ENCODE data around the gene FN3KRP. TPM values are rescaled to one million over a fixed set of nuclear protein-coding genes. Genes with fewer than 3 reads are reported as not detected.

The FN3KRP gene
- total and polyA plus RNA-seq, 2 of the 13 experiments (the other 11 are each of a cell fraction or from before 2014, with no cell fraction given): 22.4 to 28.2 TPM

GRCh38 chr17:82698974-82699442 lies 17.5 kb upstream of the FN3KRP start (continued):
- TF ChIP-seq, protein P1, sequence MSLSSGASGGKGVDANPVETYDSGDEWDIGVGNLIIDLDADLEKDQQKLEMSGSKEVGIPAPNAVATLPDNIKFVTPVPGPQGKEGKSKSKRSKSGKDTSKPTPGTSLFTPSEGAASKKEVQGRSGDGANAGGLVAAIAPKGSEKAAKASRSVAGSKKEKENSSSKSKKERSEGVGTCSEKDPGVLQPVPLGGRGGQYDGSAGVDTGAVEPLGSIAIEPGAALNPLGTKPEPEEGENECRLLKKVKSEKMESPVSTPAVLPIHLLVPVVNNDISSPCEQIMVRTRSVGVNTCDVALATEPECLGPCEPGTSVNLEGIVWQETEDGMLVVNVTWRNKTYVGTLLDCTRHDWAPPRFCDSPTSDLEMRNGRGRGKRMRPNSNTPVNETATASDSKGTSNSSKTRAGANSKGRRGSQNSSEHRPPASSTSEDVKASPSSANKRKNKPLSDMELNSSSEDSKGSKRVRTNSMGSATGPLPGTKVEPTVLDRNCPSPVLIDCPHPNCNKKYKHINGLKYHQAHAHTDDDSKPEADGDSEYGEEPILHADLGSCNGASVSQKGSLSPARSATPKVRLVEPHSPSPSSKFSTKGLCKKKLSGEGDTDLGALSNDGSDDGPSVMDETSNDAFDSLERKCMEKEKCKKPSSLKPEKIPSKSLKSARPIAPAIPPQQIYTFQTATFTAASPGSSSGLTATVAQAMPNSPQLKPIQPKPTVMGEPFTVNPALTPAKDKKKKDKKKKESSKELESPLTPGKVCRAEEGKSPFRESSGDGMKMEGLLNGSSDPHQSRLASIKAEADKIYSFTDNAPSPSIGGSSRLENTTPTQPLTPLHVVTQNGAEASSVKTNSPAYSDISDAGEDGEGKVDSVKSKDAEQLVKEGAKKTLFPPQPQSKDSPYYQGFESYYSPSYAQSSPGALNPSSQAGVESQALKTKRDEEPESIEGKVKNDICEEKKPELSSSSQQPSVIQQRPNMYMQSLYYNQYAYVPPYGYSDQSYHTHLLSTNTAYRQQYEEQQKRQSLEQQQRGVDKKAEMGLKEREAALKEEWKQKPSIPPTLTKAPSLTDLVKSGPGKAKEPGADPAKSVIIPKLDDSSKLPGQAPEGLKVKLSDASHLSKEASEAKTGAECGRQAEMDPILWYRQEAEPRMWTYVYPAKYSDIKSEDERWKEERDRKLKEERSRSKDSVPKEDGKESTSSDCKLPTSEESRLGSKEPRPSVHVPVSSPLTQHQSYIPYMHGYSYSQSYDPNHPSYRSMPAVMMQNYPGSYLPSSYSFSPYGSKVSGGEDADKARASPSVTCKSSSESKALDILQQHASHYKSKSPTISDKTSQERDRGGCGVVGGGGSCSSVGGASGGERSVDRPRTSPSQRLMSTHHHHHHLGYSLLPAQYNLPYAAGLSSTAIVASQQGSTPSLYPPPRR (CRISPR knock-in tag; IDR thresholded peaks at IDR 0.05; ENCODE audit: borderline replicate concordance): no peak
- TF ChIP-seq, protein P2, sequence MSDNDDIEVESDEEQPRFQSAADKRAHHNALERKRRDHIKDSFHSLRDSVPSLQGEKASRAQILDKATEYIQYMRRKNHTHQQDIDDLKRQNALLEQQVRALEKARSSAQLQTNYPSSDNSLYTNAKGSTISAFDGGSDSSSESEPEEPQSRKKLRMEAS (IDR thresholded peaks at IDR 0.05): peak; percentile 63; the same call in 1 of the 2 replicates
- TF ChIP-seq CCDC6 (CRISPR knock-in tag; IDR thresholded peaks at IDR 0.05) (no peak), ZNF740 (CRISPR knock-in tag; IDR thresholded peaks at IDR 0.05) (no peak), ZNF530 (CRISPR knock-in tag; IDR thresholded peaks at IDR 0.05; ENCODE audit: low read depth) (no peak; the same call in 1 of the 2 replicates), HNRNPL (IDR thresholded peaks at IDR 0.05; ENCODE audit: low read depth, low read length) (no peak), ZNF879 (CRISPR knock-in tag; IDR thresholded peaks at IDR 0.05) (no peak), ZNF101 (CRISPR knock-in tag; IDR thresholded peaks at IDR 0.05; ENCODE audit: borderline replicate concordance, low read depth) (no peak), LCORL (IDR thresholded peaks at IDR 0.05) (no peak), LCORL (CRISPR knock-in tag; IDR thresholded peaks at IDR 0.05) (no peak), HNF4G (IDR thresholded peaks at IDR 0.05; ENCODE audit: borderline replicate concordance, low read depth, low read length) (no peak), HNF4G (CRISPR knock-in tag; IDR thresholded peaks at IDR 0.05; ENCODE audit: borderline replicate concordance, low read depth) (no peak), REL (CRISPR knock-in tag; conservative IDR thresholded peaks at IDR 0.05) (no peak), ZNF280D (CRISPR knock-in tag; IDR thresholded peaks at IDR 0.05) (no peak), MYC (CRISPR knock-in tag; IDR thresholded peaks at IDR 0.05; ENCODE audit: borderline replicate concordance) (no peak), KDM6A (CRISPR knock-in tag; IDR thresholded peaks at IDR 0.05; ENCODE audit: low read depth) (no peak), KLF12 (CRISPR knock-in tag; IDR thresholded peaks at IDR 0.05; ENCODE audit: borderline replicate concordance) (no peak), XBP1 (CRISPR knock-in tag; IDR thresholded peaks at IDR 0.05) (no peak), NONO (IDR thresholded peaks at IDR 0.05) (no peak), NONO (CRISPR knock-in tag; conservative IDR thresholded peaks at IDR 0.05) (no peak)
- TF ChIP-seq, protein P3, sequence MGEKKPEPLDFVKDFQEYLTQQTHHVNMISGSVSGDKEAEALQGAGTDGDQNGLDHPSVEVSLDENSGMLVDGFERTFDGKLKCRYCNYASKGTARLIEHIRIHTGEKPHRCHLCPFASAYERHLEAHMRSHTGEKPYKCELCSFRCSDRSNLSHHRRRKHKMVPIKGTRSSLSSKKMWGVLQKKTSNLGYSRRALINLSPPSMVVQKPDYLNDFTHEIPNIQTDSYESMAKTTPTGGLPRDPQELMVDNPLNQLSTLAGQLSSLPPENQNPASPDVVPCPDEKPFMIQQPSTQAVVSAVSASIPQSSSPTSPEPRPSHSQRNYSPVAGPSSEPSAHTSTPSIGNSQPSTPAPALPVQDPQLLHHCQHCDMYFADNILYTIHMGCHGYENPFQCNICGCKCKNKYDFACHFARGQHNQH (CRISPR knock-in tag; IDR thresholded peaks at IDR 0.05): no peak
